HEK293T (cell line): ENCODE measurements around the gene ALOX12B.

Source experiments
- BHLHE40 ChIP-seq: fragments of 450-650 bp; IDR thresholded peaks from 2 replicates; pipeline ENCODE4 v1.6.1; 2016; ENCODE audit warnings: mild to moderate bottlenecking, moderate library complexity, borderline replicate concordance
- FOXM1 ChIP-seq: fragments of 450-650 bp; IDR thresholded peaks from 2 replicates; pipeline ENCODE4 v1.6.1; 2017; ENCODE audit warnings: mild to moderate bottlenecking, borderline replicate concordance
- L3MBTL2 ChIP-seq: fragments of 450-650 bp; conservative IDR thresholded peaks from 2 replicates; pipeline ENCODE4 v1.6.1; 2016; ENCODE audit warnings: mild to moderate bottlenecking
- SP1 ChIP-seq: fragments of 450-650 bp; IDR thresholded peaks from 2 replicates; pipeline ENCODE4 v1.6.1; 2017
- SUZ12 ChIP-seq: fragments of 450-650 bp; IDR thresholded peaks from 2 replicates; pipeline ENCODE4 v1.6.1; 2016; ENCODE audit warnings: mild to moderate bottlenecking
- ZNF384 ChIP-seq: fragments of 450-650 bp; IDR thresholded peaks from 2 replicates; pipeline ENCODE4 v1.6.1; 2016

DNA sequence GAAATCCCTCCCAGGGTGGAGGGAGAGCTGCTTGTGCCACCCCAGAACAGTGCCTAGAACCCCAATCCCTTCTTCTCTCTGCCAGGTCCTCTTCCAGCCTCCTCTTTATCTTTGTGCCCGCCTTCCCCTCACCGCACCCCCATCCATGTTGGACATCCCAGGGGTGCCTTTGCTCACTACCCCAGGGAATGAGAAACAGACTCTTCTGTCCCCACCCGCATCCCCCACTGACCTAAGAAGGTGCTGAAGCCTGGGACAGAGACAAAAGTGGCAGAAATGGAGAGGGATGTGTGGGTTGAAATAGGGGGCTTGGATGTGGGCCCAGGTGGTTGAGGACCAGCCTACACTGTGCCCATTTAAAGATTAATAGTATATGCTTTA lies 31.7 kb downstream of the ALOX12B start:
- TF ChIP-seq SP1 = no peak
- no peak for TF ChIP-seq FOXM1
- no peak for TF ChIP-seq L3MBTL2
- no peak for TF ChIP-seq SUZ12
- no peak for TF ChIP-seq ZNF384
- TF ChIP-seq BHLHE40 = no peak
